T-helper 1 cell treated with Interleukin-12 subunit alpha and Interleukin-12 subunit beta and Interleukin-4 antibody, amounts not matched to agents 30 μg/mL and 1 μg/mL, for 36 hours (primary cell): ENCODE data around the gene DNAJC7.

Experiments used
- H3K27ac Mint-ChIP-seq: one replicate; pipeline ENCODE4 v1.8.0; 2021; ENCODE audit warnings: mild to moderate bottlenecking, mixed read lengths
- H3K27me3 Mint-ChIP-seq: one replicate; pipeline ENCODE4 v1.8.0; 2021; ENCODE audit warnings: low read depth, mixed read lengths
- H3K36me3 Mint-ChIP-seq: one replicate; pipeline ENCODE4 v1.8.0; 2021; ENCODE audit warnings: low read depth, mixed read lengths
- H3K4me1 Mint-ChIP-seq: one replicate; pipeline ENCODE4 v1.8.0; 2021; ENCODE audit warnings: low read depth, mixed read lengths
- H3K4me3 Mint-ChIP-seq: one replicate; pipeline ENCODE4 v1.8.0; 2021; ENCODE audit warnings: mild to moderate bottlenecking, moderate library complexity, mixed read lengths
- H3K9me3 Mint-ChIP-seq: one replicate; pipeline ENCODE4 v1.8.0; 2021; ENCODE audit warnings: mixed read lengths

Gene DNAJC7

DNA sequence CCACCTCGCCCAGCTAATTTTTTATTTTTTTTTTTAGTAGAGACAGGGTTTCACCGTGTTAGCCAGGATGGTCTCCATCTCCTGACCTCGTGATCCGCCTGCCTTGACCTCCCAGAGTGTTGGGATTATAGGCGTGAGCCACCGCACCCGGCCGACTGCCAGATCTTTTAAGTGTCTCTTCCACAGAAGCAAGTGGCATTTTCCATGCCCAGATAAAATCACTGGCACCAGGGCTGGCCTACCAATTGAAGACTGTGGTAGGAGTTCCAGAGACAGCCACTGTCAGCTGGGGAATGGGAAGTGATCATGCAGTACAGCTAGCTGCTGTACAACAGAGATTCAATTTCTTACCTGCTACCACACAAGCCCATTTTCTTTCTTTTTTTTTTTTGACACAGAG, 32.8 kb downstream of the DNAJC7 start:
- H3K27ac Mint-ChIP-seq: no peak overlapping the region
- H3K36me3 Mint-ChIP-seq: peaks cover 50% of the 10 kb centered on the region
- H3K9me3 Mint-ChIP-seq: no peaks in the 10 kb centered on the region
- H3K4me3 Mint-ChIP-seq: no peak overlapping the region
- peaks cover 5% of the 10 kb centered on the region for H3K4me1 Mint-ChIP-seq
- no peaks in the 10 kb centered on the region for H3K27me3 Mint-ChIP-seq

GRCh38 chr17:41982026-41982760, 35.0 kb downstream of the DNAJC7 start:
- peaks cover 43% of the 10 kb centered on the region for H3K36me3 Mint-ChIP-seq
- no peak overlapping the region for H3K27ac Mint-ChIP-seq
- H3K27me3 Mint-ChIP-seq: no peaks in the 10 kb centered on the region
- H3K9me3 Mint-ChIP-seq: no peaks in the 10 kb centered on the region
- peaks cover 2% of the 10 kb centered on the region for H3K4me1 Mint-ChIP-seq
- H3K4me3 Mint-ChIP-seq: no peak overlapping the region

DNA sequence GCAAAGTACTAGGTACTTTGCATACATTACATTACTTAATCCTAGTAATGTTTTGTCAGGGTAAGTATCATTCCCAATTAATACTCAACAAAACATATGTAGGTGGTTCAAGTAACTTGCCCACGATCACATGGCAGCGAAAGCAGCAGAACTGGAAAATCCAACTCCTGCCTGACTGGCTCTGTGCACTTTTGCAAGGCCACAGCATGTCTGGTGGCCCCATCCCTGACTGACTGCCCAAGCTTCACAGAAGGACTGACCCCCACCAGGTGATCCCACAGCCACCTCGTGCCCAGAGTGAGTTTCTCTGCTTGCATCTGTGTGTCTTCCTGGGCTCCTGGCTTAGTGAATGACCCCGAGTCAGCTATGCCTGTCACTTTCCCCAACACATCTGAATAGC, 39.2 kb downstream of the DNAJC7 start:
- peaks cover 43% of the 10 kb centered on the region for H3K36me3 Mint-ChIP-seq
- no peaks in the 10 kb centered on the region for H3K9me3 Mint-ChIP-seq
- no peak overlapping the region for H3K4me3 Mint-ChIP-seq
- H3K4me1 Mint-ChIP-seq: no peaks in the 10 kb centered on the region
- no peaks in the 10 kb centered on the region for H3K27me3 Mint-ChIP-seq
- no peak overlapping the region for H3K27ac Mint-ChIP-seq

- Mint-ChIP-seq H3K4me3 (no peak overlapping the region), H3K36me3 (peaks cover 41% of the 10 kb centered on the region), H3K4me1 (no peaks in the 10 kb centered on the region), H3K27ac (no peak overlapping the region), H3K27me3 (no peaks in the 10 kb centered on the region), H3K9me3 (no peaks in the 10 kb centered on the region)
Observed at GRCh38 chr17:41976142-41976768, 41.0 kb downstream of the DNAJC7 start.

DNA sequence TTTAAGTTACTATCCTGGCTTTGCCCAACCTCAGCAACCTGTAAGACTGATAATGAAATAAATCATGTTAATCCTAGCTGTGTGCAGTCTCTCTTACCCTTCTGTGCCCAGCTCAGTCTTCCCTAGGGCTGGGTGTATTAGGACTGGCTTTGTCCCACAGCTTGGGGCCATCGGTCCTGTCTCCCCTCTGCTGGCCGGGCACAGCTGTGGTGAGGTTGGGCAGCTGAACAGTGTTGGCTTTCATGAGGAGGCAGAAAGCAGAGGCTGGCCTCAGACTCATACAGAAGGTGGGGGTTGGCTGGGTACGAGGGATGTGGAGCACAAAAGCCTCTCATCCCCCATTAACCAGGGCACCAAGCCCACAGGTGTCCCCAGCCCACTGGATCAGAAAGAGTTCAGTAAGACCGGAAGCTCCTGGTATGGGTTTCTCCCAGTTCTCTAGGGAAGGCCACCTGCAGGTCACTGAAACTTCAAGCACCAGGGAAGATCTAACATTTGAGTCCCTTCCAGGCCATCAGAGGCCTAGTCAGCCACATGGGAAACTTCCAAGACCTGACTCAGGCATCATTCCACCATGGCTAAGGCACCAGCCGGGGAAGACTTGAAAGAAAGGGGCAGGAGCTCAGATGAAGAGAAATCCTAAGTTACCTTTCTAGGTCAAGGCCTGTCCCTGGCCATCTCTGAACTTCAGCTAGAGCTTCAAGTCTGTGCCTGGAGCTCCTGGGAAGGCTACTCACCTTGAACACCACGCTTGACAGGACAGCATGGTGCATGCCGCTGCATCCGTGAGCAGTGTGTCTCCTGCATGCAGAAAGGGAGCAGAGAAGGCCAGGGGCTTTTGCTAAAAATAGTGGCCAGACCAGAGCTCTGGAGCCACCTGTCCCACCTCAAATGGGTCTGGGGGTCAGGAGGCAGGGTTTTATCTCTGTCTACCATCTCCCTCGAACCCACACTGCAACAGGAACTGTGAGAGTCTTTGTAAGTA, 41.8 kb downstream of the DNAJC7 start:
- Mint-ChIP-seq H3K9me3 (no peaks in the 10 kb centered on the region), H3K4me3 (no peak overlapping the region), H3K36me3 (peaks cover 41% of the 10 kb centered on the region), H3K27ac (peak overlapping the region; percentile 41), H3K4me1 (peaks cover 3% of the 10 kb centered on the region), H3K27me3 (no peaks in the 10 kb centered on the region)

DNA sequence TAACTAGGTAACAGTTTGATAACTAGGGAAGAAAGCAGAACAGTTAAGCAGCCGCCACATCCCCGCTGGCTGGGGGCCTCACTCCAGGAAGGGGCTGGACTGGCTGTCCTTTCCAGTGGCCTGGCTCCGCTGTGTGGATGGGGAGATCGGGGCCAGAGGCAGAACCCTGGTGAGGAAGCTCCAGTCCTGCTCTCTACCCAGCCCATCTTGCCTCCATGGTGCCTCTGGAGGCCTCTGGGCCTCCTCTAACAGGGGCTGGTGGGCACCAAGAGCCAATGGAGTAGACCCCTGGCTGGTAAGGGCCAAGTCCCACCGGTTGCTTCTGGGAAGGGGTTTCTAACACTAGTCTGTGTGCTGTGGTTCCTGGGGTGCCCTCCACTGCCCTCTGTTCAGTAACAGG, 42.6 kb downstream of the DNAJC7 start:
- no peak overlapping the region for H3K4me3 Mint-ChIP-seq
- no peaks in the 10 kb centered on the region for H3K9me3 Mint-ChIP-seq
- H3K27ac Mint-ChIP-seq: no peak overlapping the region
- peaks cover 3% of the 10 kb centered on the region for H3K4me1 Mint-ChIP-seq
- peaks cover 41% of the 10 kb centered on the region for H3K36me3 Mint-ChIP-seq
- H3K27me3 Mint-ChIP-seq: no peaks in the 10 kb centered on the region

DNA sequence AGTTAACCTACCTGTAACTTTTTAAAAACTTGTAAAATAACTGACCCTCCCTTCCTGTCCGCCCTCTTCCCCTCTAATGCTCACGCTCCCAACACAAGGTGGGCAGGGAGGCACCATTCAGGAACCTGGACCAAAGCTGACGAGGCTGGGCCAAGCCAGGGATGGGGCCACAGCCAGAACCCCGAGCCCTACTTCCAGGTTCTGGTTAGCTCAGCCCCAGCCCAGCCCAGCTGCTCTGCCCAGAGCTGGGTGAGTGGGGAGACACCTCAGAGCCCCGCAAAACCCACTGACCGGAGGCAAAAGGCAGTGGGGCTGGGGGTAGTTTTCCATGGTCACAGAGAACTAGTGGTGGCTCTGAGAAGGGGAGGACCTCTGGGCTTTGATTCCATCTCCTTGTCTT, 43.2 kb downstream of the DNAJC7 start:
- Mint-ChIP-seq H3K9me3 (no peaks in the 10 kb centered on the region), H3K27ac (no peak overlapping the region), H3K4me1 (peaks cover 3% of the 10 kb centered on the region), H3K27me3 (no peaks in the 10 kb centered on the region), H3K36me3 (peaks cover 41% of the 10 kb centered on the region), H3K4me3 (no peak overlapping the region)

DNA sequence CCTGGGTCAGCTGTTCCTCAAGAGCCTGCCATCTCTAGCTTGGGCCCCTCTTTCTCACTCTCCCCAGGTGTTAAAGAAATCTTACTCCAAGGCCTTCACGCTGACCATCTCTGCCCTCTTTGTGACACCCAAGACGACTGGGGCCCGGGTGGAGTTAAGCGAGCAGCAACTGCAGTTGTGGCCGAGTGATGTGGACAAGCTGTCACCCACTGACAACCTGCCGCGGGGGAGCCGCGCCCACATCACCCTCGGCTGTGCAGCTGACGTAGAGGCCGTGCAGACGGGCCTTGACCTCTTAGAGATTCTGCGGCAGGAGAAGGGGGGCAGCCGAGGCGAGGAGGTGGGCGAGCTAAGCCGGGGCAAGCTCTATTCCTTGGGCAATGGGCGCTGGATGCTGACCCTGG, 43.8 kb downstream of the DNAJC7 start:
- Mint-ChIP-seq H3K27me3 (no peaks in the 10 kb centered on the region), H3K27ac (no peak overlapping the region), H3K9me3 (no peaks in the 10 kb centered on the region), H3K4me3 (no peak overlapping the region), H3K4me1 (peaks cover 6% of the 10 kb centered on the region), H3K36me3 (peaks cover 42% of the 10 kb centered on the region)

GRCh38 chr17:41972571-41973407, 44.5 kb downstream of the DNAJC7 start:
- no peak overlapping the region for H3K27ac Mint-ChIP-seq
- H3K4me3 Mint-ChIP-seq: no peak overlapping the region
- peaks cover 40% of the 10 kb centered on the region for H3K36me3 Mint-ChIP-seq
- no peaks in the 10 kb centered on the region for H3K9me3 Mint-ChIP-seq
- no peaks in the 10 kb centered on the region for H3K27me3 Mint-ChIP-seq
- H3K4me1 Mint-ChIP-seq: peaks cover 12% of the 10 kb centered on the region

- peaks cover 37% of the 10 kb centered on the region for H3K36me3 Mint-ChIP-seq
- H3K4me1 Mint-ChIP-seq: peaks cover 16% of the 10 kb centered on the region
- no peaks in the 10 kb centered on the region for H3K9me3 Mint-ChIP-seq
- no peaks in the 10 kb centered on the region for H3K27me3 Mint-ChIP-seq
- no peak overlapping the region for H3K27ac Mint-ChIP-seq
- no peak overlapping the region for H3K4me3 Mint-ChIP-seq
Observed at GRCh38 chr17:41971721-41972523, 45.3 kb downstream of the DNAJC7 start.

DNA sequence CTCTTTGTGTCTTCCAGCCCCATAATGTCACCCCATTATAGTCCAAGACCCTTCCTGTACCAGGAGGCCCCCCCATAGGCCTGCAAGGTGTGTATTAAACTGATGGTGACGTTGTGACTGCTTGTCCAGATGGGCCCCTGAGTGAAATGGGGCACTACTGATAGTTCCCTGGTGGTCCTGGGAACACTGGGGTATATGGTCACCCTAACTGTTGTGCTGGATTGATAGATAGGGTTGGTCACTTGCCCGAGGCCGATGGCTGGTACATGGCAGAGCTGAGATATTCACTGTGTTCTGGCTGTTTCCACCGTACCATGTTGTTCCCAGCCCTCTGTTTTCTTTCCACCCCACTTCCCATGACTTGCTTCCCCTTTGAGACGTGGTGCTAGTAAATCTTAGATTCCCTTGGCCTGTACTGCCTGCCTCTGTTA, 46.3 kb downstream of the DNAJC7 start:
- H3K4me1 Mint-ChIP-seq: peaks cover 16% of the 10 kb centered on the region
- no peaks in the 10 kb centered on the region for H3K27me3 Mint-ChIP-seq
- H3K36me3 Mint-ChIP-seq: peaks cover 31% of the 10 kb centered on the region
- H3K27ac Mint-ChIP-seq: no peak overlapping the region
- no peak overlapping the region for H3K4me3 Mint-ChIP-seq
- no peaks in the 10 kb centered on the region for H3K9me3 Mint-ChIP-seq

- peaks cover 26% of the 10 kb centered on the region for H3K36me3 Mint-ChIP-seq
- no peaks in the 10 kb centered on the region for H3K9me3 Mint-ChIP-seq
- H3K27ac Mint-ChIP-seq: no peak overlapping the region
- peaks cover 26% of the 10 kb centered on the region for H3K4me1 Mint-ChIP-seq
- no peaks in the 10 kb centered on the region for H3K27me3 Mint-ChIP-seq
- H3K4me3 Mint-ChIP-seq: peak overlapping the region; percentile 48
Observed at GRCh38 chr17:41968676-41969075, 48.6 kb downstream of the DNAJC7 start.

DNA sequence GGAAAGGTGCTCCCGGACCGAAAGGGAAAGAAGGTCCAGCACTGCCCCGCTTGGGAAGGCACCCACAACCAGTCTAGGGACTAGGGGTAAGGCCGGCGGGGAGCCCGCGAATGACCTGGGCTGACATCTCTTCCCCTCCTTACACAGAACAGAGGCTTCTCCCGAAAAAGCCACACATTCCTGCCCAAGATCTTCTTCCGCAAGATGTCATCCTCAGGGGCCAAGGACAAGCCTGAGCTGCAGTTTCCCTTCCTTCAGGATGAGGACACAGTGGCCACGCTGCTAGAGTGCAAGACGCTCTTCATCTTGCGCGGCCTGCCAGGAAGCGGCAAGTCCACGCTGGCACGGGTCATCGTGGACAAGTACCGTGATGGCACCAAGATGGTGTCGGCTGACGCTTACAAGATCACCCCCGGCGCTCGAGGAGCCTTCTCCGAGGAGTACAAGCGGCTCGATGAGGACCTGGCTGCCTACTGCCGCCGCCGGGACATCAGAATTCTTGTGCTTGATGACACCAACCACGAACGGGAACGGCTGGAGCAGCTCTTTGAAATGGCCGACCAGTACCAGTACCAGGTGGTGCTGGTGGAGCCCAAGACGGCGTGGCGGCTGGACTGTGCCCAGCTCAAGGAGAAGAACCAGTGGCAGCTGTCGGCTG, 49.2 kb downstream of the DNAJC7 start:
- Mint-ChIP-seq H3K9me3 (no peaks in the 10 kb centered on the region), H3K27ac (peak overlapping the region; percentile 76), H3K4me3 (peak overlapping the region; percentile 85), H3K4me1 (peaks cover 26% of the 10 kb centered on the region), H3K36me3 (peaks cover 20% of the 10 kb centered on the region), H3K27me3 (no peaks in the 10 kb centered on the region)
